GM23248 (cell line): ENCODE data around the gene DDX4. TPM values are rescaled to one million over a fixed set of nuclear protein-coding genes. Genes with fewer than 3 reads are reported as not detected.
A peak's percentile ranks its signal among the peaks of the same experiment; 100 is the strongest.

Experiments used
- DNase-seq: peaks from one replicate; pipeline ENCODE4 v3.0.0-alpha.2; 2015
- H2AFZ ChIP-seq: fragments of 200-600 bp; sonication (generic); 2 replicates; pipeline ENCODE4 v1.6.1; 2016; ENCODE audit warnings: antibody characterized with exemption
- H3F3A ChIP-seq: fragments of 200-600 bp; sonication (generic); 2 replicates; pipeline ENCODE4 v1.6.1; 2016; ENCODE audit warnings: mild to moderate bottlenecking, antibody characterized with exemption, mixed run types; ENCODE audit not compliant: insufficient read depth
- H3K27ac ChIP-seq: fragments of 200-600 bp; sonication (generic); 2 replicates; pipeline ENCODE4 v1.5.1; 2016; ENCODE audit warnings: mild to moderate bottlenecking
- H3K27me3 ChIP-seq: fragments of 200-600 bp; sonication (generic); replicated peaks from 2 replicates; pipeline ENCODE4 v1.6.1; 2016; ENCODE audit warnings: mild to moderate bottlenecking; ENCODE audit not compliant: insufficient read depth
- H3K36me3 ChIP-seq: fragments of 200-600 bp; sonication (generic); 2 replicates; pipeline ENCODE4 v1.6.1; 2016; ENCODE audit warnings: low read depth, mild to moderate bottlenecking
- H3K4me1 ChIP-seq: fragments of 200-600 bp; sonication (generic); 2 replicates; pipeline ENCODE4 v1.6.1; 2016; ENCODE audit warnings: mild to moderate bottlenecking; ENCODE audit not compliant: insufficient read depth
- H3K4me2 ChIP-seq: fragments of 200-600 bp; sonication (generic); one replicate; pipeline ENCODE4 v1.6.1; 2016; ENCODE audit warnings: mild to moderate bottlenecking; ENCODE audit not compliant: unreplicated experiment
- H3K4me3 ChIP-seq: fragments of 200-600 bp; sonication (generic); 2 replicates; pipeline ENCODE4 v1.5.1; 2016; ENCODE audit warnings: mild to moderate bottlenecking
- H3K79me2 ChIP-seq: fragments of 200-600 bp; sonication (generic); 2 replicates; pipeline ENCODE4 v1.6.1; 2016; ENCODE audit warnings: mild to moderate bottlenecking; ENCODE audit not compliant: insufficient read depth
- H3K9ac ChIP-seq: fragments of 200-600 bp; sonication (generic); 2 replicates; pipeline ENCODE4 v1.6.1; 2016; ENCODE audit warnings: mild to moderate bottlenecking
- H3K9me2 ChIP-seq: fragments of 200-600 bp; sonication (generic); 2 replicates; pipeline ENCODE4 v1.6.1; 2016; ENCODE audit warnings: mixed run types, mild to moderate bottlenecking, moderate library complexity; ENCODE audit not compliant: insufficient read depth
- H3K9me3 ChIP-seq: fragments of 200-600 bp; sonication (generic); one replicate; pipeline ENCODE4 v1.6.1; 2017; ENCODE audit warnings: low read depth
- H4K20me1 ChIP-seq: fragments of 200-600 bp; sonication (generic); 2 replicates; pipeline ENCODE4 v1.6.0; 2016; ENCODE audit not compliant: insufficient read depth
- EZH2 ChIP-seq: fragments of 200-600 bp; sonication (generic); IDR thresholded peaks from 2 replicates; pipeline ENCODE4 v1.6.1; 2018; ENCODE audit warnings: antibody characterized with exemption, mild to moderate bottlenecking; ENCODE audit not compliant: insufficient read depth, poor library complexity, severe bottlenecking
- EZH2phosphoT487 ChIP-seq: fragments of 200-600 bp; sonication (generic); IDR thresholded peaks from 2 replicates; pipeline ENCODE4 v1.6.1; 2018; ENCODE audit warnings: antibody characterized with exemption, moderate library complexity, mild to moderate bottlenecking, low read depth; ENCODE audit not compliant: insufficient read depth
- WGBS, 2 experiments: methylation state at CpG; one replicate each; pipeline ENCODE4 v1.1.6; 2015 to 2017; ENCODE audit warnings: low lambda C conversion rate in 2 of 2, low coverage in 1 of 2; ENCODE audit errors: missing lambda C conversion rate in 2 of 2; 5-methylcytosine and 5-hydroxymethylcytosine counted together
- in situ Hi-C: fragments of 300-500 bp; cut with MboI; formaldehyde crosslinking; loops from 2 replicates; pipeline ENCODE4 v1.15.0; 2020
- polyA plus RNA-seq: library from polyadenylated mRNA; unstranded; fragments of >200 nt; fragmentation: Nextera tagmentation; extraction: Ambion mirVana; gene quantifications from 2 replicates; pipeline ENCODE4 v1.2.1, GENCODE V29; 2016
- total RNA-seq: library from RNA; depleted of rRNA; stranded (reverse); fragments of >200 nt; shearing (Covaris generic); gene quantifications from 2 replicates; pipeline ENCODE4 v1.2.3, GENCODE V29; 2014; rRNA removed

DDX4 gene
- total RNA-seq (not detected in 2 replicates), polyA plus RNA-seq (not detected in 2 replicates)

- WGBS, 2 experiments: 95 to 97% methylated on average over 31 of the region's 31 CpGs
- in situ Hi-C loops: no loop called here
Observed at GRCh38 chr5:55737793-55738192, at the start of gene DDX4. Gene DDX4, plus strand, starts transcription at chr5:55738061. Its CDS starts 903 bp downstream, at chr5:55738964.

GRCh38 chr5:55691265-55692105 lies 46.4 kb upstream of the DDX4 start:
- H3K27ac ChIP-seq: no peak overlapping the region
- TF ChIP-seq EZH2phosphoT487 (no peak), EZH2 (no peak)
- H3K9ac ChIP-seq: no peak overlapping the region
- H3K4me3 ChIP-seq: no peak overlapping the region
- no peaks in the 10 kb centered on the region for H3K9me2 ChIP-seq
- no peaks in the 10 kb centered on the region for H3K36me3 ChIP-seq
- peak; percentile 69 for DNase-seq
- H4K20me1 ChIP-seq: no peaks in the 10 kb centered on the region
- H3K79me2 ChIP-seq: peaks cover 10% of the 10 kb centered on the region; the same call in 1 of the 2 replicates
- no peaks in the 10 kb centered on the region for H3K27me3 ChIP-seq
- in situ Hi-C loops: loop anchor here (25.0 kb wide), 2 partner anchors 279 to 504 kb away; no protein-coding TSS in a partner anchor
- no peaks in the 10 kb centered on the region for H3K9me3 ChIP-seq
- no peak overlapping the region for H2AFZ ChIP-seq
- H3F3A ChIP-seq: peaks cover 7% of the 10 kb centered on the region; the same call in 1 of the 2 replicates
- whole genome bisulfite sequencing, 2 experiments: 55 to 57% methylated on average over 2 of the region's 2 CpGs
- peaks cover 4% of the 10 kb centered on the region; the same call in 1 of the 2 replicates for H3K4me1 ChIP-seq
- H3K4me2 ChIP-seq: no peak overlapping the region

More at GRCh38 chr5:55737793-55738192, at the start of gene DDX4:
- Histone ChIP-seq H3K9me3 (no peaks in the 10 kb centered on the region), H3K36me3 (no peaks in the 10 kb centered on the region), H3K4me2 (no peak within 1 kb of the TSS), H3K9me2 (no peaks in the 10 kb centered on the region), H3K4me1 (no peaks in the 10 kb centered on the region), H3K27ac (no peak within 1 kb of the TSS), H4K20me1 (no peaks in the 10 kb centered on the region), H3K79me2 (no peaks in the 10 kb centered on the region), H3K9ac (no peak within 1 kb of the TSS), H3K27me3 (no peaks in the 10 kb centered on the region), H2AFZ (no peak within 1 kb of the TSS), H3F3A (no peaks in the 10 kb centered on the region), H3K4me3 (no peak within 1 kb of the TSS)
- DNase-seq: no peak
- TF ChIP-seq EZH2phosphoT487 (no peak), EZH2 (no peak)

GRCh38 chr5:55692106-55692417 lies 45.8 kb upstream of the DDX4 start:
- peaks cover 4% of the 10 kb centered on the region; the same call in 1 of the 2 replicates for H3K4me1 ChIP-seq
- 60 to 62% methylated on average over 2 of the region's 2 CpGs for WGBS, 2 experiments
- DNase-seq: no peak
- no peaks in the 10 kb centered on the region for H3K9me2 ChIP-seq
- peaks cover 7% of the 10 kb centered on the region; the same call in 1 of the 2 replicates for H3F3A ChIP-seq
- no peak overlapping the region for H3K4me3 ChIP-seq
- H3K27ac ChIP-seq: no peak overlapping the region
- no peaks in the 10 kb centered on the region for H4K20me1 ChIP-seq
- no peaks in the 10 kb centered on the region for H3K9me3 ChIP-seq
- in situ Hi-C loops: loop anchor here (25.0 kb wide), 2 partner anchors 280 to 505 kb away; no protein-coding TSS in a partner anchor
- H3K79me2 ChIP-seq: peaks cover 10% of the 10 kb centered on the region; the same call in 1 of the 2 replicates
- no peak overlapping the region for H2AFZ ChIP-seq
- H3K36me3 ChIP-seq: 0 out of 2 replicates have a peak, but pooled peaks cover under 1% of the 10 kb centered on the region
- TF ChIP-seq EZH2 (no peak), EZH2phosphoT487 (no peak)
- no peak overlapping the region for H3K4me2 ChIP-seq
- H3K9ac ChIP-seq: no peak overlapping the region
- no peaks in the 10 kb centered on the region for H3K27me3 ChIP-seq

GRCh38 chr5:55692509-55692908 lies 45.4 kb upstream of the DDX4 start:
- Histone ChIP-seq H4K20me1 (no peaks in the 10 kb centered on the region), H3K9me3 (no peaks in the 10 kb centered on the region), H2AFZ (no peak overlapping the region), H3K27me3 (no peaks in the 10 kb centered on the region), H3K4me3 (no peak overlapping the region), H3K27ac (no peak overlapping the region), H3K9ac (no peak overlapping the region), H3K36me3 (peaks cover 5% of the 10 kb centered on the region; the same call in 1 of the 2 replicates), H3K4me1 (peaks cover 4% of the 10 kb centered on the region; the same call in 1 of the 2 replicates), H3K9me2 (no peaks in the 10 kb centered on the region), H3K4me2 (no peak overlapping the region), H3K79me2 (peaks cover 10% of the 10 kb centered on the region; the same call in 1 of the 2 replicates), H3F3A (peaks cover 7% of the 10 kb centered on the region; the same call in 1 of the 2 replicates)
- DNase-seq: no peak
- 52 to 54% methylated on average over 1 of the region's 1 CpG for WGBS, 2 experiments
- TF ChIP-seq EZH2: no peak
- TF ChIP-seq EZH2phosphoT487: no peak
- in situ Hi-C loops: loop anchor here (25.0 kb wide), 2 partner anchors 280 to 505 kb away; no protein-coding TSS in a partner anchor
